ENCODE results near the gene SLCO3A1.

The SLCO3A1 gene

GRCh38 chr15:92130906-92131305 is 277.4 kb downstream of the SLCO3A1 start:
- peaks cover 73% of the 10 kb centered on the region for H3K36me3 Mint-ChIP-seq (ENCODE audit: low read depth)

GRCh38 chr15:92132982-92133755 is 279.7 kb downstream of the SLCO3A1 start:
- no peaks in the 10 kb centered on the region for H3K27me3 Mint-ChIP-seq
- no peak overlapping the region for H3K4me3 Mint-ChIP-seq
- H3K4me1 Mint-ChIP-seq (ENCODE audit: low read depth) = peaks cover 9% of the 10 kb centered on the region
- peaks cover 60% of the 10 kb centered on the region for H3K36me3 Mint-ChIP-seq (ENCODE audit: low read depth)
- peaks cover 2% of the 10 kb centered on the region for H3K9me3 Mint-ChIP-seq
- no peak overlapping the region for H3K27ac Mint-ChIP-seq
- no peak for DNase-seq

More at GRCh38 chr15:92130906-92131305, 277.4 kb downstream of the SLCO3A1 start:
- no peak overlapping the region for H3K27ac Mint-ChIP-seq
- no peak overlapping the region for H3K4me3 Mint-ChIP-seq
- H3K9me3 Mint-ChIP-seq = no peaks in the 10 kb centered on the region
- no peaks in the 10 kb centered on the region for H3K27me3 Mint-ChIP-seq
- peaks cover 9% of the 10 kb centered on the region for H3K4me1 Mint-ChIP-seq (ENCODE audit: low read depth)
- no peak for DNase-seq

GRCh38 chr15:92140796-92141195 is 287.3 kb downstream of the SLCO3A1 start:
- Mint-ChIP-seq H3K36me3 (ENCODE audit: low read depth) (peaks cover 11% of the 10 kb centered on the region), H3K4me1 (ENCODE audit: low read depth) (no peaks in the 10 kb centered on the region), H3K27me3 (no peaks in the 10 kb centered on the region), H3K4me3 (no peak overlapping the region), H3K27ac (no peak overlapping the region), H3K9me3 (peaks cover 2% of the 10 kb centered on the region)
- no peak for DNase-seq

- Mint-ChIP-seq H3K9me3 (peaks cover under 1% of the 10 kb centered on the region), H3K4me3 (no peak overlapping the region), H3K4me1 (ENCODE audit: low read depth) (no peaks in the 10 kb centered on the region), H3K27ac (no peak overlapping the region), H3K27me3 (no peaks in the 10 kb centered on the region), H3K36me3 (ENCODE audit: low read depth) (peaks cover 11% of the 10 kb centered on the region)
- no peak for DNase-seq
Measured at GRCh38 chr15:92141607-92142006, 288.1 kb downstream of the SLCO3A1 start.

- DNase-seq = no peak
- no peak overlapping the region for H3K4me3 Mint-ChIP-seq
- no peak overlapping the region for H3K27ac Mint-ChIP-seq
- no peaks in the 10 kb centered on the region for H3K4me1 Mint-ChIP-seq (ENCODE audit: low read depth)
- H3K27me3 Mint-ChIP-seq = no peaks in the 10 kb centered on the region
- peaks cover 16% of the 10 kb centered on the region for H3K36me3 Mint-ChIP-seq (ENCODE audit: low read depth)
- H3K9me3 Mint-ChIP-seq = no peaks in the 10 kb centered on the region
Measured at GRCh38 chr15:92142242-92143232, 289.0 kb downstream of the SLCO3A1 start.

- Mint-ChIP-seq H3K4me3 (no peak overlapping the region), H3K9me3 (no peaks in the 10 kb centered on the region), H3K4me1 (ENCODE audit: low read depth) (no peaks in the 10 kb centered on the region), H3K27me3 (no peaks in the 10 kb centered on the region), H3K36me3 (ENCODE audit: low read depth) (peaks cover 22% of the 10 kb centered on the region), H3K27ac (no peak overlapping the region)
- DNase-seq = no peak
Measured at GRCh38 chr15:92143765-92144164, 290.3 kb downstream of the SLCO3A1 start.

- H3K9me3 Mint-ChIP-seq = no peaks in the 10 kb centered on the region
- no peak overlapping the region for H3K4me3 Mint-ChIP-seq
- H3K27me3 Mint-ChIP-seq = no peaks in the 10 kb centered on the region
- peaks cover 49% of the 10 kb centered on the region for H3K36me3 Mint-ChIP-seq (ENCODE audit: low read depth)
- no peak overlapping the region for H3K27ac Mint-ChIP-seq
- no peak for DNase-seq
- no peaks in the 10 kb centered on the region for H3K4me1 Mint-ChIP-seq (ENCODE audit: low read depth)
Measured at GRCh38 chr15:92146511-92147150, 293.1 kb downstream of the SLCO3A1 start.

GRCh38 chr15:92149029-92149428 is 295.5 kb downstream of the SLCO3A1 start:
- Mint-ChIP-seq H3K36me3 (ENCODE audit: low read depth) (peaks cover 59% of the 10 kb centered on the region), H3K9me3 (no peaks in the 10 kb centered on the region), H3K27ac (no peak overlapping the region), H3K27me3 (no peaks in the 10 kb centered on the region), H3K4me1 (ENCODE audit: low read depth) (no peaks in the 10 kb centered on the region), H3K4me3 (no peak overlapping the region)
- DNase-seq = no peak

- no peak for DNase-seq
- peaks cover 61% of the 10 kb centered on the region for H3K36me3 Mint-ChIP-seq (ENCODE audit: low read depth)
Measured at GRCh38 chr15:92149465-92149864, 296.0 kb downstream of the SLCO3A1 start.

GRCh38 chr15:92151168-92151567 is 297.7 kb downstream of the SLCO3A1 start:
- Mint-ChIP-seq H3K4me3 (no peak overlapping the region), H3K36me3 (ENCODE audit: low read depth) (peaks cover 67% of the 10 kb centered on the region)

More at GRCh38 chr15:92149465-92149864, 296.0 kb downstream of the SLCO3A1 start:
- H3K27me3 Mint-ChIP-seq = no peaks in the 10 kb centered on the region
- H3K4me1 Mint-ChIP-seq (ENCODE audit: low read depth) = no peaks in the 10 kb centered on the region
- H3K4me3 Mint-ChIP-seq = no peak overlapping the region
- no peaks in the 10 kb centered on the region for H3K9me3 Mint-ChIP-seq
- no peak overlapping the region for H3K27ac Mint-ChIP-seq

GRCh38 chr15:92151741-92152140 is 298.2 kb downstream of the SLCO3A1 start:
- no peak for DNase-seq
- no peaks in the 10 kb centered on the region for H3K9me3 Mint-ChIP-seq
- no peak overlapping the region for H3K4me3 Mint-ChIP-seq
- H3K27ac Mint-ChIP-seq = no peak overlapping the region
- peaks cover 62% of the 10 kb centered on the region for H3K36me3 Mint-ChIP-seq (ENCODE audit: low read depth)
- no peaks in the 10 kb centered on the region for H3K4me1 Mint-ChIP-seq (ENCODE audit: low read depth)
- H3K27me3 Mint-ChIP-seq = no peaks in the 10 kb centered on the region

More at GRCh38 chr15:92151168-92151567, 297.7 kb downstream of the SLCO3A1 start:
- H3K27ac Mint-ChIP-seq = no peak overlapping the region
- H3K27me3 Mint-ChIP-seq = no peaks in the 10 kb centered on the region
- DNase-seq = no peak
- no peaks in the 10 kb centered on the region for H3K4me1 Mint-ChIP-seq (ENCODE audit: low read depth)
- no peaks in the 10 kb centered on the region for H3K9me3 Mint-ChIP-seq

- Mint-ChIP-seq H3K9me3 (no peaks in the 10 kb centered on the region), H3K4me3 (no peak overlapping the region), H3K36me3 (ENCODE audit: low read depth) (peaks cover 51% of the 10 kb centered on the region), H3K27me3 (no peaks in the 10 kb centered on the region), H3K27ac (no peak overlapping the region), H3K4me1 (ENCODE audit: low read depth) (peaks cover 3% of the 10 kb centered on the region)
- no peak for DNase-seq
Measured at GRCh38 chr15:92152983-92153382, 299.5 kb downstream of the SLCO3A1 start.

- DNase-seq = no peak
- Mint-ChIP-seq H3K36me3 (ENCODE audit: low read depth) (peaks cover 50% of the 10 kb centered on the region), H3K9me3 (no peaks in the 10 kb centered on the region), H3K4me1 (ENCODE audit: low read depth) (peaks cover 10% of the 10 kb centered on the region), H3K27me3 (no peaks in the 10 kb centered on the region), H3K4me3 (no peak overlapping the region), H3K27ac (no peak overlapping the region)
Measured at GRCh38 chr15:92153620-92154019, 300.1 kb downstream of the SLCO3A1 start.

GRCh38 chr15:92155934-92156333 is 302.4 kb downstream of the SLCO3A1 start:
- no peak overlapping the region for H3K27ac Mint-ChIP-seq
- H3K27me3 Mint-ChIP-seq = no peaks in the 10 kb centered on the region
- H3K4me1 Mint-ChIP-seq (ENCODE audit: low read depth) = peaks cover 18% of the 10 kb centered on the region
- H3K4me3 Mint-ChIP-seq = no peak overlapping the region
- peaks cover 28% of the 10 kb centered on the region for H3K36me3 Mint-ChIP-seq (ENCODE audit: low read depth)
- DNase-seq = no peak
- H3K9me3 Mint-ChIP-seq = no peaks in the 10 kb centered on the region
